ENCODE data around the gene INKA1.

The INKA1 gene

DNA sequence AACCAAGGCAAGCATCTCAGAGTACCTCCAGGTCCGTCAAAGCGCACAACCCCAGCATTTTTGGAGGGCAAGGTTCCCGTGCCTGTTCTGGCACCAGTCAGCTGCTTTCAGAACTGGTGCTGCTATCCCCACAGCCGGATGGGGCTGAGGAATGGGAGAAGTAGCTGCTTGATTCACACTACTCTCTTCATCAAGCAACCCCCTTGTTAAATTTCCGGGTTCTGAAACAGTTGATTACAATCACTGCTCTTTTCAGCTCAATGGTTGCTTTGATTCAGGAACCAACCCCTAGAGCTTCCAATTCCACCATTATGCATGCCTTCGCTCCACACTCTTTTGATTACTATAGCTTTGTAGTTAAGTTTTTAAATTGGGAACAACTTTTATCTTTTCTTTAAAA, 23.0 kb downstream of the INKA1 start:
- H3K4me3 ChIP-seq (ENCODE audit: low read length): no peak overlapping the region
- H3K9me2 ChIP-seq (replicated peaks; ENCODE audit: control insufficient read depth, low read length): no peaks in the 10 kb centered on the region
- H3K36me3 ChIP-seq (ENCODE audit: control insufficient read depth, low read length): peaks cover 35% of the 10 kb centered on the region
- H3F3A ChIP-seq (ENCODE audit: control insufficient read depth, insufficient read depth): 0 out of 2 replicates have a peak, but pooled peaks cover 3% of the 10 kb centered on the region
- H3K79me2 ChIP-seq (ENCODE audit: control insufficient read depth, low read length): no peaks in the 10 kb centered on the region
- TF ChIP-seq, protein P1, sequence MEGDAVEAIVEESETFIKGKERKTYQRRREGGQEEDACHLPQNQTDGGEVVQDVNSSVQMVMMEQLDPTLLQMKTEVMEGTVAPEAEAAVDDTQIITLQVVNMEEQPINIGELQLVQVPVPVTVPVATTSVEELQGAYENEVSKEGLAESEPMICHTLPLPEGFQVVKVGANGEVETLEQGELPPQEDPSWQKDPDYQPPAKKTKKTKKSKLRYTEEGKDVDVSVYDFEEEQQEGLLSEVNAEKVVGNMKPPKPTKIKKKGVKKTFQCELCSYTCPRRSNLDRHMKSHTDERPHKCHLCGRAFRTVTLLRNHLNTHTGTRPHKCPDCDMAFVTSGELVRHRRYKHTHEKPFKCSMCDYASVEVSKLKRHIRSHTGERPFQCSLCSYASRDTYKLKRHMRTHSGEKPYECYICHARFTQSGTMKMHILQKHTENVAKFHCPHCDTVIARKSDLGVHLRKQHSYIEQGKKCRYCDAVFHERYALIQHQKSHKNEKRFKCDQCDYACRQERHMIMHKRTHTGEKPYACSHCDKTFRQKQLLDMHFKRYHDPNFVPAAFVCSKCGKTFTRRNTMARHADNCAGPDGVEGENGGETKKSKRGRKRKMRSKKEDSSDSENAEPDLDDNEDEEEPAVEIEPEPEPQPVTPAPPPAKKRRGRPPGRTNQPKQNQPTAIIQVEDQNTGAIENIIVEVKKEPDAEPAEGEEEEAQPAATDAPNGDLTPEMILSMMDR (IDR thresholded peaks at IDR 0.05; ENCODE audit: low read depth, low read length, poor library complexity, severe bottlenecking): no peak
- TF ChIP-seq EZH2phosphoT487 (IDR thresholded peaks at IDR 0.05; ENCODE audit: borderline replicate concordance, low read length): no peak
- no peaks in the 10 kb centered on the region for H3K27me3 ChIP-seq (ENCODE audit: control insufficient read depth, low read length)
- H3K9me3 ChIP-seq (ENCODE audit: control insufficient read depth, insufficient read depth, low read length): no peaks in the 10 kb centered on the region
- no peaks in the 10 kb centered on the region for H4K20me1 ChIP-seq (ENCODE audit: control insufficient read depth, insufficient read depth, low read depth, low read length)
- H3K4me1 ChIP-seq (ENCODE audit: control insufficient read depth, low read length): peaks cover 8% of the 10 kb centered on the region
- no peak overlapping the region for H3K27ac ChIP-seq (ENCODE audit: low read depth, low read length)
- H3K4me2 ChIP-seq (ENCODE audit: low read length): no peak overlapping the region

DNA sequence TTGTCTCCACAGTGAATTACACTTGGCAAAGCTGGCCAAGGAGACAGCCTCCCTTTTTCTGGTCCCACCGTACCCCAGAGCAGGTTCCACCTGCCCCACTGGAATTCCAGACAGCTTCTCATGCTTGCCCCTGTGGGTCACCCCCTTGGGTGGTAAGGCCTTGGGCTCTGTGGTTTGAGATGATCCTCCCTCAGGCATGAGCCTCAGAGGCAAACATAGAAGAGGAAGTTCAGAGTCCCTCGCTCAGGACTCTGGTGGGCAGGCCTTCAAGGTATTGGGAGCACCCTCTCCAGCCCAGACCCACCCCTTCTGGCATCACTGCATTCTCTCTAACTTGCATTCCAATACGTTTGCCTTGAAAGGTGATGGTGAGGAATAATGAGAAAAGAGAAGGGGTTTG, 28.3 kb downstream of the INKA1 start:
- no peaks in the 10 kb centered on the region for H3K9me2 ChIP-seq (replicated peaks; ENCODE audit: control insufficient read depth, low read length)
- no peak overlapping the region for H3K4me3 ChIP-seq (ENCODE audit: low read length)
- no peaks in the 10 kb centered on the region for H3K27me3 ChIP-seq (ENCODE audit: control insufficient read depth, low read length)
- H3K9me3 ChIP-seq (ENCODE audit: control insufficient read depth, insufficient read depth, low read length): no peaks in the 10 kb centered on the region
- no peaks in the 10 kb centered on the region for H4K20me1 ChIP-seq (ENCODE audit: control insufficient read depth, insufficient read depth, low read depth, low read length)
- H3K79me2 ChIP-seq (ENCODE audit: control insufficient read depth, low read length): no peaks in the 10 kb centered on the region
- H3K36me3 ChIP-seq (ENCODE audit: control insufficient read depth, low read length): peaks cover 57% of the 10 kb centered on the region
- no peak for TF ChIP-seq EZH2phosphoT487 (IDR thresholded peaks at IDR 0.05; ENCODE audit: borderline replicate concordance, low read length)
- TF ChIP-seq, protein P1 (IDR thresholded peaks at IDR 0.05; ENCODE audit: low read depth, low read length, poor library complexity, severe bottlenecking): no peak
- no peak overlapping the region for H3K4me2 ChIP-seq (ENCODE audit: low read length)
- H3K27ac ChIP-seq (ENCODE audit: low read depth, low read length): no peak overlapping the region
- H3F3A ChIP-seq (ENCODE audit: control insufficient read depth, insufficient read depth): 0 out of 2 replicates have a peak, but pooled peaks cover 2% of the 10 kb centered on the region
- H3K4me1 ChIP-seq (ENCODE audit: control insufficient read depth, low read length): no peaks in the 10 kb centered on the region

DNA sequence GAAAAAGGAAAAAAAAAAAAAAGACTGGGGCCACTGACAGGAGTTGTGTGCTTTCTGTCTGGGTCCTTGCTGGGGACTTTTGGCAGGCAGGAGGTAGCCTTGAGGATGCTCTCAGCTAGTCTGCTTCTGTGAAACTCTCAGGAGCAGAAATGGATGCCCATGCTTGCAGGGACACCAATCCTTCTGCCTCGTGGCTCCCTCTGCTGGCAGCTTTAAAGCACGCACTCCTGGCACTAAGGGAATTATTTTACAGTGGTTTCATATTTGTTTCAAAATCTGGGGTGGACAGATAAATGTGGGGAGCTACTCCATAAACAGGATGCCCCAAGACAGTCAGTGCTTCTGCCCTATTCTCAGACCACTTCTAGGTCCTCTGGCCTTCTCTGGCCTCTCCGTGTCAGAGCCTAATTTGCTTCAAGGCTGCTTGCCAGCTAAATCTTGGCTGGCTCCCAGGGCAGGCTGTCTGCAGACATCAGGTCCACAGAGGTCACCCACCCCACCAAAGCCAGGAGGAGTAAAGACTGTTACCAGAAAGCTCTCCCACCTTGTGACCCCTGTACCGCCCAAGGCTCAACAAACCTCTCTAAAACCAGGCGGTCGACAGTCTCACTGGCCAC, 36.2 kb downstream of the INKA1 start:
- Histone ChIP-seq H3K27ac (ENCODE audit: low read depth, low read length) (no peak overlapping the region), H3K9me2 (replicated peaks; ENCODE audit: control insufficient read depth, low read length) (no peaks in the 10 kb centered on the region), H3K79me2 (ENCODE audit: control insufficient read depth, low read length) (no peaks in the 10 kb centered on the region), H3K4me3 (ENCODE audit: low read length) (no peak overlapping the region), H3K36me3 (ENCODE audit: control insufficient read depth, low read length) (peaks cover 71% of the 10 kb centered on the region), H3F3A (ENCODE audit: control insufficient read depth, insufficient read depth) (no peaks in the 10 kb centered on the region), H3K27me3 (ENCODE audit: control insufficient read depth, low read length) (no peaks in the 10 kb centered on the region), H3K4me2 (ENCODE audit: low read length) (no peak overlapping the region), H3K4me1 (ENCODE audit: control insufficient read depth, low read length) (peaks cover 15% of the 10 kb centered on the region), H3K9me3 (ENCODE audit: control insufficient read depth, insufficient read depth, low read length) (no peaks in the 10 kb centered on the region), H4K20me1 (ENCODE audit: control insufficient read depth, insufficient read depth, low read depth, low read length) (no peaks in the 10 kb centered on the region)
- TF ChIP-seq, protein P1 (IDR thresholded peaks at IDR 0.05; ENCODE audit: low read depth, low read length, poor library complexity, severe bottlenecking): peak; percentile 93
- no peak for TF ChIP-seq EZH2phosphoT487 (IDR thresholded peaks at IDR 0.05; ENCODE audit: borderline replicate concordance, low read length)
